ENCODE data around the gene TFCP2.
A peak's percentile ranks its signal among the peaks of the same experiment; 100 is the strongest.
"Not testable (repeated sequence)": the region's sequence is repeated elsewhere in the genome, so short reads cannot be mapped to it uniquely, and the experiment has no call there.

The TFCP2 gene

GRCh38 chr12:51082561-51083125 is 90.3 kb downstream of the TFCP2 start:
- no peak for DNase-seq (ENCODE audit: low read depth in 2 of 2)

DNA sequence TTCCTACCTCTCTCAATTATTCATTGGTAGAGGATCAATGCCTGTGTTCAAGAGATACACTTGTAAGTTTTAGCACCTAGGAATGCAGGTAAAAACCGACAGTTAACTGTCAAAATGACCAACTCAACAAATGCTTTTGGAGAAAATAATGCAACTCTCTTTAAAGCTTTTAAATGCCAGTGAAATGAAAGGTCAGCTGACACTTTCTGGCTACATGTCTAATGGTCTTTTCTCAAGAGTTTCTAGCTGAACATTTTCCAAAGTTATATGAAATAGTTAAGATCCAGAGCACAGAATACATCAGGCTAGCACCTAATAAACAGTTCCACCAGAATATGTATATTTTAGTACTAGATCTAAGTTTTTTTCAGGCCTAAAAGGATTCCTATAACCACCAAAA is 91.5 kb downstream of the TFCP2 start:
- DNase-seq (ENCODE audit: low read depth in 2 of 2) = no peak

DNA sequence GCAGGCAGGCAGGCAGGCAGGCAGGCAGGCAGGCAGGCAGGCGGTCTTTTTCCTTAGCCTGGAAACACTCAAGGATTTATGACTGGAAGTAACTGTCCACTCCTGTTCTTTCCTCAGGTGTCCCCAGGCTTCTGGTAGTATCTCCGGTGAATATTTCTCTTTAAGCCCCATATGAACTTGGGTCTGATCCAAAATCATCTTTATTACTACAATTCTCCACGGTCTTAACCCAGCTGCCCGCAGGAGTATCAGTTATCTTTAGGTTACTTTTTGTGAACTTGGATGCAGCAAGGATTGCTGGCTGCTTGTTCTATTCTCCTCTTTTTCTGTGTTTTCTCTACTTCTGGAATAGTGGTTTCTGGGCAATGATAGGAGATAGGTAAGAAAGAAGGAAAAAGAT is 92.8 kb downstream of the TFCP2 start:
- no peak for DNase-seq (ENCODE audit: low read depth in 2 of 2)

- DNase-seq (ENCODE audit: low read depth in 2 of 2) = not testable (repeated sequence)
Observed at GRCh38 chr12:51078866-51079265, 94.1 kb downstream of the TFCP2 start.

- DNase-seq (ENCODE audit: low read depth in 2 of 2) = not testable (repeated sequence)
Observed at GRCh38 chr12:51078346-51078745, 94.6 kb downstream of the TFCP2 start.

GRCh38 chr12:51077930-51078329 is 95.0 kb downstream of the TFCP2 start:
- no peak for DNase-seq (ENCODE audit: low read depth in 2 of 2)

DNA sequence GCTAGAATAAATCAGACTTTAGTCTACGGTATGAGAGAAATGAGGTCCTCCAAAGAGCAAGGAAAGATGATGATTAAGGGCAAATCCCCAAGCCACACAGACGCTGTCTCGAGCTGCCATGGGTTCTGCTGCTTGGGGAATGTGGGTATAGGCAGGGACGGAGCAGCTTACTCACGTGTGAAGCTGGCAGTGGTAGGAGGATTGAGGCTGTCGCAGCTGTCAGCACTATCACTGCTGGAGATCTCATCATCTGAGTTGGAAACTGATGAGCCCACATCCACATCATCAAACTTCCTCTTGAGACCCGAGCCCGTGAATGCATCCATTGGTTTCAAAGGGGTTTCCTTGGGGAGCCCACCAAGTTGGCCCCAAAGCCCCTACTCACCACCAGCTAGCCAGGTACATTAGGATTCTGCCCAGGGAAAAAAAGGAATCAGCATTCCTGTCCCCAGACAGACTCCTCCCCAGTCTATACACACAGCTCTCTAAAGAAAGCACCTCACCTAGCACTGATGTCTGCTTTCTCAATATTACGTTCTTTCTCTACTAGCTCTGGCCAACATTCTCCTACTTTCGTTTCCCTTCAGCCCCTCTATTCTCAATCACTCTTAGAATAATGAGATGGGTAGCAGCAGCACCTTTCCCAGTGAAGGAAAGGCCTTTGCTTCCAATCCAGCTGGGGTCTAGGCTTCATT is 96.6 kb downstream of the TFCP2 start:
- DNase-seq (ENCODE audit: low read depth in 2 of 2) = no peak

- no peak for DNase-seq (ENCODE audit: low read depth in 2 of 2)
Observed at GRCh38 chr12:51075390-51075789, 97.5 kb downstream of the TFCP2 start.

DNA sequence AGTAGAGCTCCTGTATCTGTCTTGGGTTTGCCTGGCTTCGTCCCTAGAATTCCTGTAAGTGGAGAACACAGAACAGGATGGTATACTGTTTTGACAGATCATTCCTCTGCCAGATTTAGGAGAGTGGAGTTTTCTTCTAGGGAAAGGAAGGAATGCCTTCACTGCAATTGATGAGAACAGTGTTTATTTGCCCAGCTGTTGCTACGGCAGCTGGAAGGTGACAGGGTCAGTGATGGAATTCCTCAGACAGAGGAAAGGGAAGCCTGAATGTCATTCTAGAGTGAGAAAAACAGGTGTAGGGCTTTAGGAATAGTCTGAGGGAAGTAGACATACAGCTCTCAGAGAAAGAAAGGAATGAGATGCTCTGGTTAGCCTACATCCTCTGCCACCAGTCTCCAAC is 101.3 kb downstream of the TFCP2 start:
- DNase-seq (ENCODE audit: low read depth in 2 of 2) = no peak

DNA sequence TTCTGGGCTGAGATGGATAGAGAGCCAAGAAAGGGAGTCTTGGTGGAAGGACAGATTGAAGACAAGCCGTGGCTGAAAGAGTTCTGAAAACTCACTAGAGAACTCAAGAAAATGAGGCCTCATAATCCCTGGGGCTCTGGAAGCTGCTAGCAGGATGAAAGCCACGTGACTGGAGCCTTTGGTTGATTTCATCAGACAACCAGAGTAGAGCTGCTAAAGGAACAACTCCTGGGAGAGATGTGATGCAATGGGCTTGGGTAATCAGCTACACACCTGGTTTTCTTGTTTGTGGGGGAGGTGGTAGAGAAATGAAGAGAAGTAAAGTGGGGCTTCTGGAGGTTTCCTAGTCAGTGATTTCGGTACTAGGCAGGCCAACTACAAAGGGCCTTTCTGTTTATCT is 102.9 kb downstream of the TFCP2 start:
- DNase-seq (ENCODE audit: low read depth in 2 of 2) = no peak

DNA sequence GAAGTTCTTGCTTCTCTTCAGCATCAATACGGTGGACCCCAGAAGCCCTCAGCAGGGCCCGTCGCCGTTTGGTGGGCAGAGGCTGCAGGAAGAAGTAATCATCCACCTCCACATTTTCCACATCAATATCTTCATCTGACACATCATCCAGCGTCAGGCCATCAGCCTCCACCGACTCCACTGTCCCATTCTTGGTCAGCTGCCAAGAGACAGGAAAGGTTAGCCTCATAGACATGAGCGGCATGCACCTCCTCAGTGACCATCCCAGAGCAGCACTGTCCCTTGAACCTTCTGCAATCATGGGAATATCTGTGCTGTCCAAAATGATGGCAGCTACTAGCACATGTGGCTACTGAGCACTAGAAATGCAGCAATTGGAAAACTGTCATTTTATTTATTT is 105.2 kb downstream of the TFCP2 start:
- no peak for DNase-seq (ENCODE audit: low read depth in 2 of 2)

DNA sequence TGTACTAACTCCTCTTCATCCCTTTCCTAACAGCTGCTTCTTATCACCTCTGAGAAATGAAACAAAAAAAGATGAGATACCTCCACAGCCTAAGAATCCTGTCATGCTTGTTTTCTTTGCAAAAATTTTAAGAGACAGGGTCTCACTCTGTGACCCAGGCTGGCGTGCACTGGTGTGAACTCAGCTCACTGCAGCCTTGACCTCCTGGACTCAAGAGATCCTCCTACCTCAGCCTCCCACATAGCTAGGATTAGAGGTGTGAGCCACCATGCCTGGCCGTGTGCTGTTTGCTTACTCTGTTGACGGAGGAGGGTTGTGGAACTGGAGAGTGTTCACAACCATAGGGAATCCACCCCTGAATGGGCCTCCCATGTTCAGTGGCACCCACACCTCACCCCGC is 105.7 kb downstream of the TFCP2 start:
- DNase-seq (ENCODE audit: low read depth in 2 of 2) = no peak

DNA sequence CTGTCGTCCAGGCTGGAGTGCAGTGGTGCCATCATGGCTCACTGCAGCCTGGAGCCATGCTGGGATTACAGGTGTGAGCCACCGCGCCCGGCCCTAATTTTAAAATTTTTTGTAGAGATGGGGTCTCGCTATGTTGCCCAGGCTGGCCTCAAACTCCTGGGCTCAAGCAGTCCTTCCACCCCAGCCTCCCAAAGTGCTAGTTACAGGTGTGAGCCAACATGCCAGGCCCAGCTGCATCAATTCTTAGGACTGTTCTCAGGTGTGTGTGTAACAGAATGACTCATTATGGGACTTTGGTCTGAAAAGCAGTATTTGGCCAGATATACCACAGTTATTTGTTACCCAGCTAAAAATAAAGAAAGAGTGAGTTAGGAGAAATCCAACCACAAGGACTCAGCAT is 107.4 kb downstream of the TFCP2 start:
- DNase-seq (ENCODE audit: low read depth in 2 of 2) = no peak

GRCh38 chr12:51062631-51063397 is 110.1 kb downstream of the TFCP2 start:
- no peak for DNase-seq (ENCODE audit: low read depth in 2 of 2)

DNA sequence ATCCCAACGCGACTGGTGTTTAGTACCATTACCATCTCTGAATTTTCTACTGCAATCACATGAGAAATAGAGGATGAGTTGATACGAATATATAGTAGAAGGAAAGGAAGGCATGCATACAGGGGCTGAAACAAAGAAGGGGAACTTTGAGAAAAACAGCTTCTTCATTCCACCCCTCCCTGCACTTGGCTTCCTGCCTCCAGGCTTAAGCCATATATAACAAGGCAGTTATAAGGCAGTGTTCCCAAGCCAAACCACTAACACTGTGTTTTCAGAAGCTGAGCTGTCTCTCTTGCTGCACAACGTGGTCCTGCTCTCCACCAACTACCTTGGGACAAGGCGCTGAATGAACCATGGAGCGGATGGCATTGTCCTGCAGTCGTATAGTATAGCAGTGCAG is 113.8 kb downstream of the TFCP2 start:
- no peak for DNase-seq (ENCODE audit: low read depth in 2 of 2)

GRCh38 chr12:51056242-51056641 is 116.7 kb downstream of the TFCP2 start:
- DNase-seq (ENCODE audit: low read depth in 2 of 2) = no peak

- no peak for DNase-seq (ENCODE audit: low read depth in 2 of 2)
Observed at GRCh38 chr12:51055060-51055459, 117.9 kb downstream of the TFCP2 start.

GRCh38 chr12:51051787-51052186 is 121.1 kb downstream of the TFCP2 start:
- no peak for DNase-seq (ENCODE audit: low read depth in 2 of 2)

GRCh38 chr12:51049525-51049924 is 123.4 kb downstream of the TFCP2 start:
- DNase-seq (ENCODE audit: low read depth in 2 of 2) = no peak

- DNase-seq (ENCODE audit: low read depth in 2 of 2) = no peak
Observed at GRCh38 chr12:51048661-51049251, 124.2 kb downstream of the TFCP2 start.

DNA sequence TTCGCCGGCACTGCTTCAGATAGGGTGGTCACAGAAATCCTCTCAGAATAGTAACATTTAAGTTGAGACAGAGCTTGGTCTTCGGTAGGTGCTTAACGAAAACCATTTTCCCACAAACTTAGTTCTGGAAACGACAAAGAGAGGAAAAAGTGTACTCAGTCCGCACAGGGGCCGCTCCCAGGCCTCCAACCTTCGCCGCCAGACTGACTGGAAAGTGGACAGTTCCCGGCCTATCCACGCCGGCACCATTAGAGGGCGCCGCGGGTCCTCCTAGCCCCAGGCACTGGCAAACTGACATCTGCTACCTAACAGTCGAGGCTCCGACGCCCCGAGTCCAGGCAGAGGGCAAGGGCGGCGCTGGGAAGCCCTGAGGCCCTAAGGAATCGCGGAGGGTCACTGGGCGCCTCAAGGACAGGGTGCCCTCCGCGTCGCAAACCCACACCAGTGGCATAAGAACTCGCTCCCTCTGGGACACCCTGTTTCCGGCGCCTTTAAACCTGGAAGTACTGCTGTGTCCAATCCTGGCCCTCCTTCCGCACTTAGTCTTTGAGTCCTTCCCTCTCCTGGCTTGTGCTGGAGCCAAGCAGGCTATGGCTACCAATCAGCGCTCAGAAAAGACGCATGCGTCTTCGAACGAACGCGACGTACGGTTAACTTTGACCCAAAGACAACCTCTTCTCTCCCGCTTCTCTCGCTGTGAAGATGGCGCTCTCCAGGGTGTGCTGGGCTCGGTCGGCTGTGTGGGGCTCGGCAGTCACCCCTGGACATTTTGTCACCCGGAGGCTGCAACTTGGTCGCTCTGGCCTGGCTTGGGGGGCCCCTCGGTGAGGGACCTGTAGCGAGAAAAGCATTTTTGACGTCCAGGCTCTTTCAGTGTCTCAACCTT is 125.0 kb downstream of the TFCP2 start, which contains the start of gene LETMD1:
Gene LETMD1, plus strand, starts transcription at position 673 of the 886 bp plus-strand sequence. Its CDS starts 30 bp downstream, at position 703.
- peak; percentile 75 to 87 for DNase-seq (ENCODE audit: low read depth in 2 of 2)
